Right forelimb (tissue), 1 donor: ENCODE results near the gene SMAP2.
"Not testable (repeated sequence)": the region's sequence is repeated elsewhere in the genome, so short reads cannot be mapped to it uniquely, and the experiment has no call there.

Source experiments
- DNase-seq: peaks from one replicate; pipeline ENCODE4 v3.0.0-alpha.2; 2018

SMAP2 gene

DNA sequence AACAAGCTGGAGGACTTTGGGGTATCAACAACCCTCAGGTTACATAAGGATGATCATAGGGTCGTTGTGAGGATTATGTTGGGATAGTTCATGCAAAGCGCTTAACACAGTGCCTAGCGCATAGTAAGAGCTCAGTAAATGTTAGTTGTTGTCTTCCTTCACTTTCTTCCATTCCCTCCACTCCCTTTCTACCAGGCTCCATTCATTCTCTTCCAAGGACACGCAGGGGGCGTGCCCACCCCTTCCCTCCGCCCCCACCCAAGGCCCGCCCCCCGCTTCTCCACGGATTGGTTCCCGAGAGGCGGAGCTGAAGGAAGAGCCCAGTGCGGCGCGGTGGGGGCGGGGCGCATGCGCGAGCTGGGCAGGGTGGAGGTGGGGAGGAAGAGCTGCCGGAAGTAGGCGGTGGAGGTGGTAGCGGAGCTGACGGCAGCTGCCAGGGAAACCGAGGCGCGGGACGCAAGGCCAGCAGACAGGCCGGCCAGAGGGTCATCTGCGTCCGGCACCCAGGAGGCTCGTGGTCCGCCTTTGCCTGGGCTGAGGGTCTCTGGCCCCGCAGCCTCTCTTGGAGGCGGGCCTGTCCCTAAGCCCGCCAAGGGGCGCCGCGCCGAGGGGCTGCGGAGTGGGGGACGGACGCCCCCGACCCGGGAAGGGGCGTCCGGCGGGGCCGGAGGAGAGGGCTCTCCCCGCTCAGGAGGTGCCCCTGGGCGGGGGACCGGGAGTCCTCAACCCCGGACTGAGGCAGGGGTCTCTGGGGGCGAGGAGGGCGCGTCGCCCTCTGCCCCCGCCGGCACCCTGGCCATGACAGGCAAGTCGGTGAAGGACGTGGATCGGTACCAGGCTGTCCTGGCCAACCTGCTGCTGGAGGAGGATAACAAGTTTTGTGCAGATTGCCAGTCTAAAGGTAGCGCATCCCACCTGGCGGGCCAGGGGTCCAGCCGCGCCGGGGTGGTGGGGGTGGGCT lies at the start of gene SMAP2:
Gene SMAP2 (plus strand): TSS at position 405 of the 961 bp plus-strand sequence. CDS start 394 bp downstream, at position 799.
- peak; percentile 97 for DNase-seq

DNA sequence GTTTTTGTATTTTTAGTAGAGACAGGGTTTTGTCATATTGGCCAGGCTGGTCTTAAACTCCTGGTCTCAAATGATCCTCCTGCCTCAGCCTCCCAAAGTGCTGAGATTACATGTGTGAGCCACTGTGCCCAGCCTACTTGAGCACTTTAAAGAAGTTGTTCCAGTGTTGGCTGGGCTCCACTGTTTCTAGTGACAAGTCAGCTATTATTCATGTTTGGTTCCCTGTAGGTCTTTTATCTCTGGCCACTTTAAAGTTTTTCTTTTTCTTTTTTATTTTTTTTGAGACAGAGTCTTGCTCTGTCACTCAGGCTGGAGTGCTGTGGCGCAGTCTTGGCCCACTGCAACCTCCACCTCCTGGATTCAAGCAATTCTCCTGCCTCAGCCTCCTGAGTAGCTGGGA lies 42.1 kb upstream of the SMAP2 start:
- not testable (repeated sequence) for DNase-seq

DNA sequence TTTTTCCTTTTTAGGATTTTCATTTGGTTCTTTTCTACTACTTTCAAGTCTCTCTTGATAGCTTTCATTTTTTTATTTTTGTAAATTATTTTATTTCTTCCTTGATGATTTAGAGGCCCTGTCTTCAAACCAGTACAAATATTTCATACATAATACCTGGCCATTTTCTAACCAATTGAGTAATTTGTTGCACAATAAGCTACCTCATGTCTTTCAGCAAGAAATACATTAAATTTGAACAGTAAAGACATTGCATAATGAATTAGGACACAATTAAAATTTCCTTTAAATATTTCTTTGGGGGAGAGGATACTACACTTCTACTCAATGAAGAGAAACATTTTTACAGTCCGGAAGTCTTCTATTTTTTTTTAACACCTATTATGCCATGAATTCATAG lies 40.8 kb upstream of the SMAP2 start:
- no peak for DNase-seq

DNA sequence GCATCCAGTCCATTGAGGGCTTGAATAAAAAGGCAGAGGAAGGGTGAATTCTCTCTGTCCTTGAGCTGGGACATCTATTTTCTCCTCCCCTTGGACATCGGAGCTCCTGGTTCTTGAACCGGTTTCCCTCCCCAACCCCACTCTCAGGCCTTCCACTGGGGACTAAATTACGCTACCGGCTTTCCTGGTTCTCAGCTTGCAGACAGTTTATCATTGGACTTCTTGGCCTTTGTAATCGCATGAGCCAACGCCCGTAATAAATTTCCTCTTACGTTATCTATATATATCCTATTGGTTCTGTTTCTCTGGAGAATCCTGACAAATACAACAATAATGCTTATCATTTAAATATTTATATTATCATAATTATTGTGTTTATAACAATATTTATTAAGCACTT lies 36.1 kb upstream of the SMAP2 start:
- no peak for DNase-seq

DNA sequence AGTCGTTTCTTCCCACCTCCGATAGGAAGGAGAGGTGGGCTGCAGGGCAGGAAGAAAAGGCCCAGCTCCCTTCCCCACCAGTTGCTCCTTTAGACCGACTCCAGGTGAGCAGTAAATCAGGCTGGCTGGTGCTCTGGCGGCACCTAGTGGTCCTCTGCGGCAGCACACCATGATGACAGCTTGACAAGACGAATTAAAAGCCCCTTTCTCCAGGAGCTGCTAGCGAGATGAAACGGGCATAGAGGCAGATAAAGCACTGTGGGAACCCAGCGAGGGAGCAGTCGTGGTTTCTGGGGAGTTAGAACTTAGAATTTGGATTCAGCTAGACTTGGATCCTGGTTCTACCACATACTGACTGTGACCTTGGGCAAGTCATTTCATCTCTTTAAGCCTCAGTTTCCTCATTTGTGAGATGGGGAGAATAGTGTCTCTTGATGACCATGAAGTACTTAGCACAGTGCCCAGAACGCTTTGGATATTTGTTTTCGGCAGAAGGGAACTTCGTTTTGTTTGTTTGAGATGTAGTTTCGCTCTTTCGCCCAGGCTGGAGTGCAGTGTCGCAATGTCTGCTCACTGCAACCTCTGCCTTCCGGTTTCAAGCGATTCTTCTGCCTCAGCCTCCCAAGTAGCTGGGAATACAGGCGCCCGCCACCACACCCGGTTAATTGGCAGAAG lies 34.6 kb upstream of the SMAP2 start:
- peak; percentile 92 for DNase-seq

DNA sequence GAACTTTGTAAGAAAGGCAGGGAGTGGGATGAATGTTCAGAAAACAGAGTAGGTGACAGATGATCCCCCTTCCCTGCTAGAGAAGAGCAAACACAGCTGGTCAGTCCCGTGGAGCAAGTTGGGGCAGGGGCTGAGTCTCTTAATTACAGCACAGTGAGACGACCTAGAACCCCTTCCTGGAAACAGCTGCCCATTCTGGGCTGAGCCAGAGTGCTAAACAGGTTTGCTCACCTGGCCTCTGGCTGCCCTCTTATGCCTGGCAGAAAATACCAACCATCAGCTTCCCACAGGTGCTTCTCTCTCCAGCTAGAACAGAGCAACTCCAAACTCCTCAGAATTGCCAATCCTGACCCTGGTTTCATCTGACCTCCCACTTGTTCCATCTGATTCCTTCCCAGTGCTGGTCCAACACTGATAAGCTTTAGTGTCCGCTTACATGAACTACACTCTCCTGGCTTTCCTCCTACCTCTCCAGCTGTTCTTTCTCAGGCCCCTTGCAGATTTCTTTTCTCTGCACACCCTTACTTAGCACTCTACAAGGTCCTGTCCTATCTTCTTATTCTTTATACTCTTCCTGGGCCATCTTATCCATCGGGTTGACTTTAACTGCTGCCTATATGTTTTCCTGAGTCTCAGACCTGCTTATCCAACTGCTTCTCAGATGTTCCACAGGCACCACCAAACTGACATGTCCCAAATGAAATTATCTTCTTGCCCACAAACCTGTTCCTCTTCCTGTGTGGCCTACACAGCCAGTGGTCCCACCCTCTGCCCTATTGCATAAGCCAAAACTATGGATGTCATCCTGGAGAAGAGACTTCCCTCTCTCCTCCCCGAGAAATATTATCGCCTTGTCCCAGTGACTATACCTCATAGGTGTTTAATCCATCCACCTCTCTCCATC lies 33.9 kb upstream of the SMAP2 start:
- DNase-seq: no peak

DNA sequence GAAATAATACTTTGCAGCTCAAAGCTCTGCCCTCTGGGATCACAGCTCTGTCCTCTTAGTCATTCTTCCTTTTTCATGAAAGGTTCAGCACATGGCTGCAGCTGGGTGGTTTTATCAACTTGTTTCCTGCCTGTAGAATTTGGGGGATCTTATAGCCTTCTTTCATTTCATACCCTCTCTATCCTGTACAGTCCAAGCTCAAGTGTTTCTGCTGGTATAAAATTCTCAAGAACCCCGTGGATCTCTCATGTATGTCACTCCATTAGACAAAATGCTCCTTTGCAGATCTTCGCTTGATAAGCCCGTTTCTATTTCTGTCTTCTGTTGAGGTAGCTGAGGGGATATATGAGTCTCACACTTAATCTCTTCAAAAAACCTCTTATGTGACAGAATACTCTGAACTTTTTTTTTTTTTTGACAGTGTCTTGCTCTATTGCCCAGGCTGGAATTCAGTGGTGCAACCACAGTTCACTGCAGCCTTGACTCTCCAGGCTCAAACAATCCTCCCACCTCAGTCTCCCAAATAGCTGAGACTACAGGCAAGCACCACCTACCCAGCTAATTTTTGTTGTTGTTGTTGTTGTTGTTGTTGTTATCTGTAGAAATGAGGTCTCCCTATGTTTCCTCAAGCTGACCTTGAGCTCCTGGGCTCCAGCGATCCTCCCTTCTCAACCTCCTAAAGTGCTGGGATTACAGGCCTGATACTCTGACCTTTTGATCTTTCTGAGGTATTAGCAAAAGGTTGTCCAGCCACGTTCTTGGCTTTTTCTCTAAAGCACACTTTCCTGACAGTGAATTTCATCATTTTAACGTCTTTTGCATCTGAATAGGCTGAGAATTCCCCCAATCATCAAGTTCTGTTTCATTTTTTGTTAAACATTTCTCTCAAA lies 31.8 kb upstream of the SMAP2 start:
- DNase-seq: no peak

DNA sequence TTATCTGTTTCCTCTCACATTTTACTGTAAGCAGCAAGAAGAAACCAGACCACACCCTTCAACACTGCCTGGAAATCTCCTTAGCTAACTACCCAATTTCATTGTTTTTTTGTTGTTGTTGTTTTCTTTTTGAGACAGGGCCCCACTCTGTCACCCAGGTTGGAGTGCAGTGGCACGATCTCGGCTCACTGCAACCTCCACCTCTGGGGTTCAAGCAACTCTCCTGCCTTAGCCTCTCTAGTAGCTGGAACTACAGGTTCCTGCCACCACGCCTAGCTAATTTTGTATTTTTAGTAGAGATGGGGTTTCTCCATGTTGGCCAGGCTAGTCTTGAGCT lies 31.2 kb upstream of the SMAP2 start:
- not testable (repeated sequence) for DNase-seq

DNA sequence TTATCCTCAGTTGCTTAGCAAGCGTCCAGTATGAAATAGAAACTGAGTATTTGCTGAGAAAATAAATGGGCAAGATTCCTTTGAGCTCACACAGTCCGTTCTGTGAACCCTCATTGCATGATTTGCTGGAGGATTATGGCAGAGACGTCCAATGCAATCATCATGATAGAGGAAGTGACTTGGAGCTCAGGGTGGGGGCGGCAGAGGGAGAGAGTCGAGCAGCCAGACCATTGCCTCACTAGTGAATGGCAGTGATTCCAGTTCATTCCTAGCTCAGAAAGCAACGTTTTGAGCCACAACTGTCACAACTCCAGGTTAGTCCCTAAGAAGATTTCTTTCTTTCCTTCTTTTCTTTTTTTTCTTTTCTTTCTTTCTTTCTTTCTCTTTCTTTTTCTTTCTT lies 28.9 kb upstream of the SMAP2 start:
- DNase-seq: no peak

DNA sequence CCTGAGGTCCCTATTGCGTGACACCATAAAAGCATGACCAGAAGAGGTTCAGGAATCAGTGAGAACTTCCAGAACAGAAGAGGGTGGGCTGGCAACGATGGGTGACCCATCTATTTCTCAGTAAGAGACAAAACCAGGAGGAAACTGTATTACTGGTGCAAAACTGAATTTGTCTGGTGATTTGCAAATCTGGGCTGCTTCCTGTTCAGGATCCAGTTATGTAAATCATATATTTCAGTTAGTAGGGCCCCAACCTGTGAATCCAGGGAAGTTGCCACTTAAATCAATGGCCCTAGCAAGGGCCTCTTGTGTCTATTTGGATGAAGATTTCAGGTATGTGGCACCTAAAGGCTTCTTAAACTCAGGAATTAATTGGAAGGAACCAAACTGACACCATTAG lies 23.1 kb upstream of the SMAP2 start:
- DNase-seq: no peak

DNA sequence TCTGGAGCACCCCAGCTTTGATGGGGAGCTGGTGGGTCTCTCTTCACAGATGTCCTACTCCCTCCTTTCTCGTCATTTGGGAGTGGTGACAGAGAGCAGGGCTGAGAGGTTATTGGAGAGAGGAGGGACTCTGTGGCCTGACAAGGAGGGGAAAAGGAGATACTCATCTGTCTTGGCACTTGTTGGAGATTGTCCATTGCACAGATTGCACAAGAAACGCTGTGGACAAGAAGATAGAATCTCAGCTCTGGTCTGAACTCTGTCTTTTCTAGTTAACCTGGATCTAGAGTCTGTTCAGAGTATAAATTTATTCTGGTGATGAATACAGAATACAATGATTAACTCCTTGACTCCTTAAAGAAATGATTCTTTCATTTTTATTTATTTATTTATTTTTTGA lies 22.4 kb upstream of the SMAP2 start:
- no peak for DNase-seq

DNA sequence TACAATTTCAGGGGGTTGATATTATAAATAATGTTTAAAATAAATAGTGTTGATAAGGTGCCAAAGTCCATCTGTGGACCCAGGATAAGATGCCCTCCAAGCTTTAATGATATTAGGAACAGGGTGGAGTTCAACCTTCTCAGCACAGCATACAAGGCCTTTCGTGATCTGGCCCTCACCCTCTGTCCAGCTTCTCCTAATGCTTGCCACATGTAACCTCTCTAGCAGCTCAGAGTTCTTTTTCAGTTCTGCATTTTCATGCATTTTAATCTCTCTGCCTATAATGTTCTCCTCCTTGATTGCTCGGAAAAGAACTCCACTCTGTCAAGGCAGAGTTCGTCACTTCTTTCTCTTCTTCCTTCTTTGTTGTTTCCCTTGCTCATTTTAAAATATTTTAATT lies 21.4 kb upstream of the SMAP2 start:
- DNase-seq: no peak

DNA sequence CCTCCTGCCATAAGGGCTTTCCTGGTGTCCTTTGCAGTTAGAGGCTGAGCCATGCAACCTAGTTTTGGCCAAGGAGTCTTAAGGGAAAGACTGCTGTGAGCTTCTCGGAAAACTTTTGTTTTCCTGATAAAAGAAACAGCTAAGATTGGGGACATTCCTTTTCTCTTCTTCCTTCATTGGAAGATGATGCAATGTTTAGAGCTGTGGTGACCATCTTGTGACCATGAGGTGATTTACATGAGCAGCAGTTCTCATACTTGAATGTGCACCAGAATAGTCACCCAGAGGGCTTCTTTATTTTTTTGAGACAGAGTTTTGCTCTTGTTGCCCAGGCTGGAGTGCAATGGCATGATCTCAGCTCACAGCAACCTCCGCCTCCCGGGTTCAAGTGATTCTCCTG lies 20.4 kb upstream of the SMAP2 start:
- DNase-seq: no peak

DNA sequence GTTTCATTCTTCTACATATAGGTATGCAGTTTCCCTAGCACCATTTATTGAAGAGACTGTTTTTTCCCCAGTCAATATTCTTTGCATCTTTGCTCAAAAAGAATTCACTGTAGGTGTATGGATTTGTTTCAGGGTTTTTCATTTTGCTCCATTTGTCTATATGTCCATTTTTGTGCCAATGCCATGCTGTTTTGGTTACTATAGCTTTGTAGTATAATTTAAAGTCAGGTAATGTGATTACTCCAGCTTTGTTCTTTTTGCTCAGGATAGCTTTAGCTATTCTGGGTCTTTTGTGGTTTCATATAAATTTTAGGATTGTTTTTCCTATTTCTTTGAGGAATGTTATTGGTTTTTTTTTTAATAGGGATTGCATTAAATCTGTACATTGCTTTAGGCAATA lies 15.9 kb upstream of the SMAP2 start:
- no peak for DNase-seq

DNA sequence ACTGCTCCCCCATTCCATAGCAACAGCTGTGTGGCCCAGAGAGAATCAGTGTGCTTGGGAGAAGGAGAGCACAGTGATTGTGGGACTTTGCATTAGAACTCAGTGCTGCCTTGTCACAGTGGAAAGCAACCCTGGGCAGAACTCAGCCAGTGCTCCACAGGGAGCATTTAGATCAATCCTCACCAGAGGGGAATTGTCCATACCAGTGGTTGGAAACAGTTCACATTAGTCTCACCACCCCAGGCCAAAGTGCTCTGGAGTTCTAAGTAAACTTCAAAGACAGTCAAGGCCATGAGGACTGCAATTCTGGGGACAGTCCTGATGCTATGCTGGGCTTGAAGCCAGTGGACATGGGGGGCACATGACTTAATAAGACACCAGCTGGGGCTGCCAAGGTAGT lies 12.9 kb upstream of the SMAP2 start:
- no peak for DNase-seq

DNA sequence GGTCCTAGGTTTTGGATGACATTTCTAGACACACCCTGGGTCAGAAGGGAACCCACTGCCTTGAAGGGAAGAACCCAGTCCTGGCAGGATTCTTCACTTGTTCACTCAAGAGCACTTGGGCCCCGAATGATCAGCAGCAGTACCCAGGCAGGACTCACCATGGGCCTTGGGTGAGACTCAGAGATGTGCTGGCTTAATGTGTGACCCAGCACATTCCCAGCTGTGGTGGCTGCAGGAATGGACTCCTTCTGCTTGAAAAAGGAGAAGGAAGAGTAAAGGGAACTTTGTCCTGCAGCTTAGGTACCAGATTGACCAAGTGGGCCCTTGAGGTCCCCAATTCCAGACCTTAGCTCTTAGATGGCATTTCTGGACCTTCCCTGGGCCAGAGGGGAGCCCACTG lies 12.3 kb upstream of the SMAP2 start:
- no peak for DNase-seq

DNA sequence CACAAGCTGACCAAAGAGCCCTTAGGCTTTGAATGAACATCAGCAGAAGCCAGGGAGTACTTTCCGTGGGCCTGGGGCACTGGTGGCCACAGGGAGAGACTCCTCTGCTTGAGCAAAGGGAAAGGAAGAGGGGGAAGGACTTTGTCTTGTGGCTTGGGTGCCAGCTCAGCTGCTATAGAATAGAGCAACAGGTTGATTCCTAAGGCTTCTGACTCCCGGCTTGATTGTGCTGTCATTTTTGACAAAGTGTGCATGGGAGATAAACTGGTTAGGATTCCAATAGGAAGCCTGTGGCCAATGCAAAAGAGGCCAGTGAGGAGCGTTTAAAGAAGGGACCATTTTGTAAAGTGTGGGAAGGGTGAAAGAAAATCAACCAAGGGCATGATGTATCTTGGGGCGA lies 11.9 kb upstream of the SMAP2 start:
- no peak for DNase-seq

DNA sequence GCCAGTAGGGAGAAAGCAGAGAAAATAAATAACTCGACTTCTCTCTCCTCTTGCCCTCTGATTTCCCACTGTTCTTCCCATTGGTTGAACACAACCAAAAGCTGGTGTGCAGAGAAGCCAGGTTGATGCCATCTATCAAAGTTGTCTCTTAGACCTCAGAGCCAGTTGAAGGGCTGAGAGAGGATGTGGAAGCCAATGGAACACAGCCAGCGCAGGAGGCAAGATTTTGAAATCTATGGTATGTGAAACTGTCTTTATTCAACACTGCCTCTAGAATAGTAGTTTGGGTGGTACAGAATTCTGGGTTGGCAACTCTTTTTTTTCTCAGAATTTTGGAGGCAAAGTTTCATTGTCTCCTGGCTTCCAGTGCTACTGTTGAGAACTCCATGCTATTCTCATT lies 11.3 kb upstream of the SMAP2 start:
- no peak for DNase-seq

DNA sequence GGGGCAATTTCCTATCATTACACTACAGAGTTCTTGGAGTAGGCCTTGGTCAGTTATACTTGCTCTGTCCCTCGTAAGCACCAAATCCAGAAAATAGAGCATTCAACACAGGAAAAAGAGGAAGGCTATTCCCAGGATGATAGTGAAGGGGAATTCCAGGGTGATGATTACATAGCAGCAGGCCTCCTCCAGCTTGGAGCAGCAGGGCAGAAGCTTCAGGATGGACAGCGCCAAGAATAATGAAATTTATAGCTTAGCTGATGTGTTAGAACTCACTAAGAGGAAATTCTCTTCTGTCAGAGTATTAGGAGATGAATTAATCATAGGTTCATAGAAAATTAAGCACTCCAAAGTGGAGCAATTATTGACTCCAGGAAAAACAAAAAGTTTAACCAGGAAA lies 10.8 kb upstream of the SMAP2 start:
- no peak for DNase-seq

DNA sequence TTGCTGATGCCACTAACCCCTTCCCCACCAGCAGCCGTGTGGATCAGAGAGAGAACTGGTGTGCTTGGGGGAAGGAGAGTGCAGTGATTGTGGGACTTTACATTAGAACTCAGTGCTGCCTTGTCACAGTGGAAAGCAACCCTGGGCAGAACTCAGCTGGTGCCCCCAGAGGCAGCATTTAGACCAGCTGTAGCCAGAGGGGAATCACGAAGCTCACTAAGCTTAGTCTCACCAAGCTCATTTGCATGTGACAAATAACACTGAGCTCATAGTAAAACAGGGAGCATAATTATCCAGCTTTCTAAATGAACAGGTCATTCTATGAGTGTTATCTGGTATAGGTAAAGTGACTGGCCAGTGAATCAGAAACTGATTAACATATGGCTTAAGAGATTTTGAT lies 9.8 kb upstream of the SMAP2 start:
- no peak for DNase-seq

DNA sequence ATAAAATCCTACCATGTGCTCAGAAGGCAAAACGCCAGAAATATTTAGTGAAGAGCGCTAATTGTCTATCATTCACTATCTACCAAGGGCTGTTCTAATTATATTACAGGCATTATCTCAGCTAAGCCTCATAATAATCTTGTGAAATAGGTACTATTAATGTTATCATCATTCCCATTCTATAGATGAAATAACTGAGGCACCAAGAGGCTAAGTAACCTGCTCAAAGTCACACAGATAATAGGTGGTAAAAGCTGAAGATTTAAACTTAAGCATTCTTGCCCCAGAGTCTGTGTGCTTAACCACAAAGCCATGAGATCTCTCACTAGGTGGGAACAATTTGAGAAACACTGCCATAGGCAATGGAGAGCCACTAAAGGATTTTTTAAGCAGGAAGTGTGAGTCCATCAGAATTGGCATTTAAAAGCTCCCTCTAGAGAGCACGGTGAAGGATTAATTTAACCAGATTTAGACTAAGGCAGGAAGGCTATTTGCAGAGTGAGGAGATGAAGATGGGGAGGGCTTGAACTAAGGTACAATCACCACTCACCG lies 1.7 kb upstream of the SMAP2 start:
- DNase-seq: no peak
